SK-N-SH (cell line): ENCODE results near the gene CROT.

Experiments used
- CTCF ChIP-seq: fragments of 200-600 bp; sonication (generic); IDR thresholded peaks from 2 replicates; pipeline ENCODE4 v1.6.1; 2017; ENCODE audit warnings: antibody characterized with exemption, mild to moderate bottlenecking, moderate library complexity
- JUND ChIP-seq: IDR thresholded peaks from 2 replicates; pipeline ENCODE4 v1.4.0; 2012
- POLR2AphosphoS5 ChIP-seq: IDR thresholded peaks from 2 replicates; pipeline ENCODE4 v1.6.1; 2012; ENCODE audit warnings: low read depth, low read length
- RXRA ChIP-seq: IDR thresholded peaks from 2 replicates; pipeline ENCODE4 v1.4.0; 2012; ENCODE audit warnings: low read depth, mild to moderate bottlenecking, borderline replicate concordance
- USF2 ChIP-seq: fragments of 150-350 bp; IDR thresholded peaks from 2 replicates; pipeline ENCODE4 v1.6.1; 2017; ENCODE audit warnings: antibody characterized with exemption, low read length, low read depth, borderline replicate concordance
- ZBTB33 ChIP-seq: IDR thresholded peaks from 2 replicates; pipeline ENCODE4 v1.4.0; 2012; ENCODE audit warnings: low read depth, borderline replicate concordance

- TF ChIP-seq POLR2AphosphoS5 (no peak), JUND (no peak), CTCF (no peak), RXRA (no peak), ZBTB33 (no peak), USF2 (no peak)
These were observed 35.4 kb downstream of the CROT start for GRCh38 chr7:87380905-87381304.
